A673 (cell line): ENCODE data around the gene MKRN3.

ENCODE experiments used
- EZH2 ChIP-seq: fragments of 200-600 bp; sonication (generic); IDR thresholded peaks from 2 replicates; pipeline ENCODE4 v1.6.1; 2017; ENCODE audit warnings: borderline replicate concordance, low read depth, mild to moderate bottlenecking, mixed read lengths, antibody characterized with exemption, low read length; ENCODE audit not compliant: poor library complexity, severe bottlenecking
- TF ChIP-seq, protein P1 (sequence below): fragments of 300-800, 200-600 bp; sonication (generic); conservative IDR thresholded peaks from 2 replicates; pipeline ENCODE4 v1.5.1; 2017; ENCODE audit warnings: low read depth, mild to moderate bottlenecking, antibody characterized with exemption, low read length, moderate library complexity, mixed read lengths

DNA sequence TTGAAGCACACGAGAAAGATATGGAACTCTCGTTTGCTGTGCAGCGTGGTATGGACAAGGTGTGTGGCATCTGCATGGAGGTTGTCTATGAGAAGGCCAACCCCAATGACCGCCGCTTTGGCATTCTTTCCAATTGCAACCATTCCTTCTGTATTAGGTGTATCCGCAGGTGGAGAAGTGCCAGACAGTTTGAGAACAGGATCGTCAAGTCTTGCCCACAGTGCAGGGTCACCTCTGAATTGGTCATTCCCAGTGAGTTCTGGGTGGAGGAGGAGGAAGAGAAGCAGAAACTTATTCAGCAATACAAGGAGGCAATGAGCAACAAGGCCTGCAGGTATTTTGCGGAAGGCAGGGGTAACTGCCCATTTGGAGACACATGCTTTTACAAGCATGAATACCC, 1.2 kb downstream of the MKRN3 start:
- TF ChIP-seq, protein P1, sequence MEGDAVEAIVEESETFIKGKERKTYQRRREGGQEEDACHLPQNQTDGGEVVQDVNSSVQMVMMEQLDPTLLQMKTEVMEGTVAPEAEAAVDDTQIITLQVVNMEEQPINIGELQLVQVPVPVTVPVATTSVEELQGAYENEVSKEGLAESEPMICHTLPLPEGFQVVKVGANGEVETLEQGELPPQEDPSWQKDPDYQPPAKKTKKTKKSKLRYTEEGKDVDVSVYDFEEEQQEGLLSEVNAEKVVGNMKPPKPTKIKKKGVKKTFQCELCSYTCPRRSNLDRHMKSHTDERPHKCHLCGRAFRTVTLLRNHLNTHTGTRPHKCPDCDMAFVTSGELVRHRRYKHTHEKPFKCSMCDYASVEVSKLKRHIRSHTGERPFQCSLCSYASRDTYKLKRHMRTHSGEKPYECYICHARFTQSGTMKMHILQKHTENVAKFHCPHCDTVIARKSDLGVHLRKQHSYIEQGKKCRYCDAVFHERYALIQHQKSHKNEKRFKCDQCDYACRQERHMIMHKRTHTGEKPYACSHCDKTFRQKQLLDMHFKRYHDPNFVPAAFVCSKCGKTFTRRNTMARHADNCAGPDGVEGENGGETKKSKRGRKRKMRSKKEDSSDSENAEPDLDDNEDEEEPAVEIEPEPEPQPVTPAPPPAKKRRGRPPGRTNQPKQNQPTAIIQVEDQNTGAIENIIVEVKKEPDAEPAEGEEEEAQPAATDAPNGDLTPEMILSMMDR: no peak
- TF ChIP-seq EZH2: no peak
